ENCODE data around the gene PDZD4.

Gene PDZD4

GRCh38 chrX:153863251-153863991 lies 33.1 kb upstream of the PDZD4 start:
- no peak for DNase-seq (ENCODE audit: low read depth)
- no peak for TF ChIP-seq CTCF (IDR thresholded peaks at IDR 0.05; ENCODE audit: low read length, missing control alignments)
- H3K4me3 ChIP-seq (replicated peaks; ENCODE audit: low read depth, low read length), result no peak overlapping the region

- no peak for TF ChIP-seq CTCF (IDR thresholded peaks at IDR 0.05; ENCODE audit: low read length, missing control alignments)
- DNase-seq (ENCODE audit: low read depth), result no peak
- H3K4me3 ChIP-seq (replicated peaks; ENCODE audit: low read depth, low read length), result no peak overlapping the region
These were observed 32.3 kb upstream of the PDZD4 start for GRCh38 chrX:153862369-153863250.

DNA sequence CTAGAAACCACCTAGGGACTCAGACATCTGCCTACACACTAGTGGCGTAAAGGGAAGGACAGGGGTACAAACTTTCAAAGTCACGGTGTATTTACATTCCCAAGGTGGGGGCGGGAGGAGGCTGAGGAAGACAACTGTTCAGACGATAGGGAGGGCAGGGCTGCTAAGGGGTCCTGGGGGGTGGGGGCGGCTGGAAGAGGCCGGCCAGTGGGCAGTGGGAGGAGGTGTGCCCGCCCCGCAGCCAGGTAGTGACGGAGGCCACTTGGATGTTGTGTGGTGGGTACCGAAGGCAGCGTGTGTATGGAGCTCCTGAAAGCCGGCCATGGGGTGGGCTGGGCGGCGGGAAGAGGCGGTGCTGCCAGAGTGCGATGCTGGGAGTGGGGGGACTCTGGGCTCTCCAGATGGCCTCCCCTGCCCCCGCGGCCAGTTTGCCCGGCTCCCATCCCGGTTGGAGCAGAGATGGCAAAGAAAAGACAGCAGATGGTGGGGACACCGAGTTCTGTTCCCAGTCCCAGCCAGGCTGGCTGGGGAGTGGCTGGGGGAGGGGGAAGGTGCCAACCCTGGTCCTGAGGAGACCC lies 31.5 kb upstream of the PDZD4 start:
- no peak for TF ChIP-seq CTCF (IDR thresholded peaks at IDR 0.05; ENCODE audit: low read length, missing control alignments)
- H3K4me3 ChIP-seq (replicated peaks; ENCODE audit: low read depth, low read length), result no peak overlapping the region
- DNase-seq (ENCODE audit: low read depth), result no peak

DNA sequence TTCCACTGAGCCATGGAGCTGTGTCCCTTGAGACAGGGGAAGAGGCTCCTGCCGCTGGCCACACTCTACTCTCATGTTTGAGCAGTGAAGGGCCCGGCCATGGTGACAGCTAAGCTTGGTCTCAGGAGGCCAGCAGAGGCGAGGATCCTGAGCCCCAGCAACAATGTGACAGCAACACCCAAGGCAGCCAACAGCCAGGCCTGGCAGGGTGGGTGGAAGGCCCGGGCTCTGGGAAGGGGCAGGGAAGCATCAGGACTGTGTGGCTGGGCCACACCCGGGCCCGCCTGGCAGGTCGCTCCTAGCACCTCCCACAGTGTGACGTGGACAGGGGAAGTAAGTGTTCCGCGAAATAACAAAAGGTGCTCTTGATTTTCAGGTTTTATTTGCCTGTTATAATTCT lies 30.8 kb upstream of the PDZD4 start:
- no peak for TF ChIP-seq CTCF (IDR thresholded peaks at IDR 0.05; ENCODE audit: low read length, missing control alignments)
- no peak overlapping the region for H3K4me3 ChIP-seq (replicated peaks; ENCODE audit: low read depth, low read length)
- no peak for DNase-seq (ENCODE audit: low read depth)

GRCh38 chrX:153857348-153857903 lies 27.1 kb upstream of the PDZD4 start:
- H3K4me3 ChIP-seq (replicated peaks; ENCODE audit: low read depth, low read length), result no peak overlapping the region
- no peak for DNase-seq (ENCODE audit: low read depth)
- no peak for TF ChIP-seq CTCF (IDR thresholded peaks at IDR 0.05; ENCODE audit: low read length, missing control alignments)

GRCh38 chrX:153854702-153855101 lies 24.4 kb upstream of the PDZD4 start:
- H3K4me3 ChIP-seq (replicated peaks; ENCODE audit: low read depth, low read length), result no peak overlapping the region
- no peak for TF ChIP-seq CTCF (IDR thresholded peaks at IDR 0.05; ENCODE audit: low read length, missing control alignments)
- DNase-seq (ENCODE audit: low read depth), result no peak

All from fibroblast of pulmonary artery (primary cell).